Liver (tissue), 3 donors: ENCODE measurements around the gene H2BK1.

Experiments
- CTCF ChIP-seq: fragments of 150-350 bp; IDR thresholded peaks from 2 replicates; pipeline ENCODE4 v1.5.1; 2017; ENCODE audit warnings: improper control_type of control experiment, low read depth, low read length; ENCODE audit not compliant: missing input control
- FOXA1 ChIP-seq: IDR thresholded peaks from 2 replicates; pipeline ENCODE4 v1.6.1; 2016; ENCODE audit warnings: antibody characterized with exemption
- JUND ChIP-seq, 2 donors: IDR thresholded peaks; 2 replicates each; pipeline ENCODE4 v1.6.1; 2016; ENCODE audit warnings: antibody characterized with exemption in 2 of 2
- MAX ChIP-seq: IDR thresholded peaks from 2 replicates; pipeline ENCODE4 v1.6.1; 2016; ENCODE audit warnings: antibody characterized with exemption
- donor health status: healthy.
- donor health status: healthy.

- TF ChIP-seq FOXA1 = no peak
- TF ChIP-seq CTCF = no peak
- no peak for TF ChIP-seq JUND (IDR thresholded peaks at IDR 0.05)
- TF ChIP-seq MAX = no peak
These were observed 33.3 kb upstream of the H2BK1 start for GRCh38 chr7:151243408-151244195.
